SU-DHL-6 (cell line): Measurements from ENCODE around the gene SUN1.

Experiments
- H2AFZ ChIP-seq: fragments of 200-600 bp; sonication (generic); 2 replicates; pipeline ENCODE4 v1.6.1; 2014; ENCODE audit warnings: low read depth, mild to moderate bottlenecking, moderate library complexity, mixed read lengths, antibody characterized with exemption, low read length; ENCODE audit not compliant: severe bottlenecking
- H3F3A ChIP-seq: fragments of 200-600 bp; shearing (Covaris generic); 2 replicates; pipeline ENCODE4 v1.6.0; 2016; ENCODE audit warnings: antibody characterized with exemption, mild to moderate bottlenecking; ENCODE audit not compliant: insufficient read depth
- H3K27ac ChIP-seq: fragments of 200-600 bp; sonication (generic); 2 replicates; pipeline ENCODE4 v1.5.1; 2016; ENCODE audit warnings: low read depth, mild to moderate bottlenecking, low read length, moderate library complexity, mixed read lengths
- H3K27me3 ChIP-seq: fragments of 200-600 bp; sonication (generic), shearing (Covaris generic); 2 replicates; pipeline ENCODE4 v1.6.0; 2014; ENCODE audit warnings: mild to moderate bottlenecking, low read length
- H3K36me3 ChIP-seq: fragments of 200-600 bp; sonication (generic); 2 replicates; pipeline ENCODE4 v1.6.1; 2014; ENCODE audit warnings: mild to moderate bottlenecking, low read length, mixed read lengths
- H3K4me2 ChIP-seq: fragments of 300-600, 200-600 bp; shearing (Covaris generic), sonication (generic); 2 replicates; pipeline ENCODE4 v1.6.0; 2014; ENCODE audit warnings: low read length, low read depth, mild to moderate bottlenecking; ENCODE audit not compliant: poor library complexity, severe bottlenecking
- H3K4me3 ChIP-seq: fragments of 200-600 bp; sonication (generic); 2 replicates; pipeline ENCODE4 v1.5.1; 2014; ENCODE audit warnings: antibody characterized with exemption, low read length, mild to moderate bottlenecking, mixed read lengths; ENCODE audit not compliant: insufficient read depth, poor library complexity, severe bottlenecking
- H3K79me2 ChIP-seq: fragments of 200-600 bp; sonication (generic); 2 replicates; pipeline ENCODE4 v1.6.1; 2014; ENCODE audit warnings: mild to moderate bottlenecking, low read length, moderate library complexity; ENCODE audit not compliant: insufficient read depth
- H3K9ac ChIP-seq: fragments of 200-600 bp; sonication (generic); 2 replicates; pipeline ENCODE4 v1.7.0; 2014; ENCODE audit warnings: mild to moderate bottlenecking, low read length
- H3K9me2 ChIP-seq: fragments of 200-600 bp; sonication (generic); replicated peaks from 2 replicates; pipeline ENCODE4 v1.6.1; 2014; ENCODE audit warnings: low read length; ENCODE audit not compliant: insufficient read depth
- H3K9me3 ChIP-seq: fragments of 200-600 bp; sonication (generic); 2 replicates; pipeline ENCODE4 v1.6.1; 2014; ENCODE audit warnings: low read length, mixed read lengths; ENCODE audit not compliant: insufficient read depth
- H4K20me1 ChIP-seq: fragments of 200-600 bp; sonication (generic); 2 replicates; pipeline ENCODE4 v1.6.1; 2014; ENCODE audit warnings: low read depth, mild to moderate bottlenecking, antibody characterized with exemption, low read length, moderate library complexity, mixed read lengths
- EZH2phosphoT487 ChIP-seq: fragments of 200-600 bp; sonication (generic), shearing (Covaris generic); conservative IDR thresholded peaks from 2 replicates; pipeline ENCODE4 v1.6.1; 2018; ENCODE audit warnings: mild to moderate bottlenecking, antibody characterized with exemption, low read length, moderate library complexity, mixed read lengths
- TF ChIP-seq, protein P1 (sequence below): fragments of 200-600 bp; sonication (generic); IDR thresholded peaks from one replicate; pipeline ENCODE4 v1.5.1; 2017; ENCODE audit warnings: antibody characterized with exemption, mild to moderate bottlenecking, low read length, moderate library complexity; ENCODE audit not compliant: insufficient read depth, poor library complexity, severe bottlenecking

Gene SUN1

DNA sequence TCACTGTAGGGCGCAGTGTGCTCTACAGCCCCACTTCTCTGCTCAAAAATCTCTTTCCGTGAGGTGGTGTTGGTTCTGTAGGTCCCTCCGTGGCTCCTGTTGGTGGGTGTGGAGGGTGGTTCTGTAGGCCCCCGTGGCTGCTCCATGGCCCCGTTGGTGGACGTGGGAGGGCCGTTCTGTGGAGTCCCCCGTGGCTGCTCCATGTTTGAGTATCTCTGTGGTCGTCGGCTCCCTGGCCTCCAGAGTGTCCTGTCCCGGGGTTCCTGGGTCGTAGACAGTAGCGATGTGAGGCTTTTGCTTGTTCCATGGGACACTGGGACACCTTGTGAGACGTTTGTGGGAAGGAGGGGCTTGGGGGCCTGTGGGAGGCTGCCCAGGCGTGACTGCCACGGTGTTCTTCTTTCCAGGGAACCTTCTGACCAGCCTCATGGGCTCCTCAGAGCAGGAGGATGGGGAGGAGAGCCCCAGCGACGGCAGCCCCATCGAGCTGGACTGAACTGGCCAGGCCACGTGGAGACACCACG, 62.7 kb downstream of the SUN1 start:
- Histone ChIP-seq H3K27ac (no peak overlapping the region), H3F3A (no peaks in the 10 kb centered on the region), H3K9me2 (no peaks in the 10 kb centered on the region), H3K4me2 (no peak overlapping the region), H3K4me3 (no peak overlapping the region), H3K9me3 (no peaks in the 10 kb centered on the region), H3K36me3 (no peaks in the 10 kb centered on the region), H3K9ac (no peak overlapping the region), H3K27me3 (no peaks in the 10 kb centered on the region), H3K79me2 (no peaks in the 10 kb centered on the region), H2AFZ (no peak overlapping the region), H4K20me1 (no peaks in the 10 kb centered on the region)
- TF ChIP-seq, protein P1, sequence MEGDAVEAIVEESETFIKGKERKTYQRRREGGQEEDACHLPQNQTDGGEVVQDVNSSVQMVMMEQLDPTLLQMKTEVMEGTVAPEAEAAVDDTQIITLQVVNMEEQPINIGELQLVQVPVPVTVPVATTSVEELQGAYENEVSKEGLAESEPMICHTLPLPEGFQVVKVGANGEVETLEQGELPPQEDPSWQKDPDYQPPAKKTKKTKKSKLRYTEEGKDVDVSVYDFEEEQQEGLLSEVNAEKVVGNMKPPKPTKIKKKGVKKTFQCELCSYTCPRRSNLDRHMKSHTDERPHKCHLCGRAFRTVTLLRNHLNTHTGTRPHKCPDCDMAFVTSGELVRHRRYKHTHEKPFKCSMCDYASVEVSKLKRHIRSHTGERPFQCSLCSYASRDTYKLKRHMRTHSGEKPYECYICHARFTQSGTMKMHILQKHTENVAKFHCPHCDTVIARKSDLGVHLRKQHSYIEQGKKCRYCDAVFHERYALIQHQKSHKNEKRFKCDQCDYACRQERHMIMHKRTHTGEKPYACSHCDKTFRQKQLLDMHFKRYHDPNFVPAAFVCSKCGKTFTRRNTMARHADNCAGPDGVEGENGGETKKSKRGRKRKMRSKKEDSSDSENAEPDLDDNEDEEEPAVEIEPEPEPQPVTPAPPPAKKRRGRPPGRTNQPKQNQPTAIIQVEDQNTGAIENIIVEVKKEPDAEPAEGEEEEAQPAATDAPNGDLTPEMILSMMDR, result no peak
- TF ChIP-seq EZH2phosphoT487, result no peak

DNA sequence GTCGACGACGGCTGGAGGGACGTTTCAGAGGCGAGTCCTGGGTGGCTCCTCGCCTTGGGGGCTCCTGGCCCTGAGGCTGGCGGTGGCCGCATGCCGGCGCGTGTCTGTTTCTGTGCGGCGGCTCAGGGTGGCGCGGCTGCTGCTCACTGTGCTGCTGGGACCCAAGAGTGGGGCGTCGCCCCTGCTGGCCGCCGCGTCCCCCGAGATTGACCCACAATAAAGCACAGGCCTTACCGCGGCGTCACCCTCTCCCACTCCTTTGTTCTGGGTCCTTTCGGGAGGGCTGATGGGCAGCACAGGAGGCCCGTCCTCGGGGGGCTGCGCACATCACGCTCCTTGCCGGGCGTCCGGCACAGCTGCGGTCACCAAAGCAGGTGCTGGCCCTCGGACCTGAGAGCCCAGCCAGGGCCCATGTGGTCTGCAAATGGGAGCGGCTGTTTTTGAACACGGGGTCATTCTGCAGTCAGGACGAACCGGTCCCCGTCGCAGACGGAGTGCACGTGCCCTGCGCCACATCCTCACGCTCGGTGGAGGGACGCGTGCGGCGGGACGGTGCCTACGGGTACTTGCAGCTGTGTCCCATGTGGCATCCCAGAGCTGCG, 63.3 kb downstream of the SUN1 start:
- H3K9me2 ChIP-seq, result no peaks in the 10 kb centered on the region
- H3F3A ChIP-seq, result no peaks in the 10 kb centered on the region
- no peak for TF ChIP-seq EZH2phosphoT487
- TF ChIP-seq, protein P1, result no peak
- no peaks in the 10 kb centered on the region for H4K20me1 ChIP-seq
- no peaks in the 10 kb centered on the region for H3K9me3 ChIP-seq
- H3K4me2 ChIP-seq, result no peak overlapping the region
- H2AFZ ChIP-seq, result no peak overlapping the region
- H3K27ac ChIP-seq, result no peak overlapping the region
- H3K4me3 ChIP-seq, result no peak overlapping the region
- H3K9ac ChIP-seq, result no peak overlapping the region
- H3K27me3 ChIP-seq, result no peaks in the 10 kb centered on the region
- no peaks in the 10 kb centered on the region for H3K36me3 ChIP-seq
- H3K79me2 ChIP-seq, result no peaks in the 10 kb centered on the region

DNA sequence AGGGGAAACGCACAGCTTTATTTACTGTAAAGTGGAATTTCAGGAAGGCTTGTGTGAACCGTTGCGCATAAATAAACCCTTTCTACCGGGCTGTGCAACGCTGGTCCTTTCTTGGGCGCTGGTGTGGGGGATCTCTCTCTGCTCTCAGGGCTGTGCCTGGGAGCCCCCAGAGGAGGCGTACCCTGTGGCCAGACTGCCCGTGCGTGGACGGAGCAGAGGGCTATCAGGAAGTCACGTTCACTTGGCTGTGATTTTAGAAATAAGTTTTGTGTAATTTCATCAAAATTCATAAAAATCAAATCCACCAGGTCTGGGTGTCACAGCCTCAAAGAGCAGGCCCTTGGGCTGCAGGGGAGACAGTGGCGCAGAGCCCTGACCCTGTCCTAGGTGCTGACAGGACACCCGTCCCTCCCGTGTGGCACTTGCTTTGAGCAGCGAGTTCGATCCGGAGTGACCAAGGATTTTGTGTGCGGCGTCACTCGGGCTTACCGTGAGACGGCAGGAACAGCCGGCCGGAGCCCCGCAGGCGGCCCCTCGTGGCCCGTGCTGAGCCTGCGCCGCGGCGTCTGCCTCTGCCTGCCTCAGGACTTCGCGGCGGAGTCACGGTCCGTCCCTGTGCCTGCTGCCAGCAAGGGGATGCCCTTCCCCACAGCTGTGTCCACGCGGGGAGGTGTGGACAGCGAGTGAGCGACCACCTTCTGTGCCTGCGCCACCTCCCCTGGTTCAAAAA, 64.2 kb downstream of the SUN1 start:
- no peaks in the 10 kb centered on the region for H3F3A ChIP-seq
- no peaks in the 10 kb centered on the region for H3K79me2 ChIP-seq
- no peaks in the 10 kb centered on the region for H3K27me3 ChIP-seq
- H3K9ac ChIP-seq, result no peak overlapping the region
- H3K4me2 ChIP-seq, result no peak overlapping the region
- H4K20me1 ChIP-seq, result no peaks in the 10 kb centered on the region
- no peaks in the 10 kb centered on the region for H3K36me3 ChIP-seq
- TF ChIP-seq, protein P1, result no peak
- TF ChIP-seq EZH2phosphoT487, result no peak
- H3K4me3 ChIP-seq, result no peak overlapping the region
- H3K27ac ChIP-seq, result no peak overlapping the region
- H3K9me2 ChIP-seq, result no peaks in the 10 kb centered on the region
- no peak overlapping the region for H2AFZ ChIP-seq
- no peaks in the 10 kb centered on the region for H3K9me3 ChIP-seq
